Caco-2 (cell line): Measurements from ENCODE around the gene MLLT10. TPM values are rescaled to one million over a fixed set of nuclear protein-coding genes. Genes with fewer than 3 reads are reported as not detected.
"Not testable (repeated sequence)": the region's sequence is repeated elsewhere in the genome, so short reads cannot be mapped to it uniquely, and the experiment has no call there.

Experiments used
- BruUV-seq: library from RNA; stranded (reverse); fragments of 400-500 nt; replicated peaks from 2 replicates; lab custom pipeline; 2021; lab: Mats Ljungman, UMichigan
- CTCF ChIA-PET: fragments of 300-600 bp; sonication (Branson Sonifier 250); formaldehyde crosslinking; loops from one replicate; lab custom pipeline; 2022; ENCODE audit warnings: antibody characterized with exemption; lab: Charles Lee
- POLR2A ChIA-PET: fragments of 300-600 bp; sonication (Branson Sonifier 250); formaldehyde crosslinking; loops from one replicate; lab custom pipeline; 2022; ENCODE audit warnings: antibody characterized with exemption; lab: Charles Lee
- DNase-seq, 2 experiments: peaks; one replicate each; pipeline versions ENCODE4 v3.0.0 to v3.0.0-alpha.2; 2020 to 2022
- H3K27me3 ChIP-seq: replicated peaks from 2 replicates; pipeline ENCODE4 v1.6.0; 2011; ENCODE audit warnings: low read length; ENCODE audit not compliant: control insufficient read depth, insufficient read depth
- H3K36me3 ChIP-seq: 2 replicates; pipeline ENCODE4 v1.5.1; 2011; ENCODE audit warnings: low read length; ENCODE audit not compliant: control insufficient read depth, insufficient read depth
- H3K4me1 ChIP-seq: fragments of 250-450 bp; sonication (Bioruptor Pico); 2 replicates; pipeline ENCODE4 v1.5.1; 2020; ENCODE audit warnings: mild to moderate bottlenecking
- H3K4me3 ChIP-seq: 2 replicates; pipeline ENCODE4 v1.5.1; 2011; ENCODE audit warnings: low read depth, mild to moderate bottlenecking, control low read depth, low read length
- H3K9me3 ChIP-seq: fragments of 250-450 bp; sonication (Bioruptor Pico); 2 replicates; pipeline ENCODE4 v1.5.1; 2020; ENCODE audit warnings: mild to moderate bottlenecking, moderate library complexity
- H3K27ac Mint-ChIP-seq: one replicate; pipeline ENCODE4 v1.8.0; 2022; ENCODE audit warnings: mixed read lengths; ENCODE audit not compliant: unreplicated experiment
- H3K27me3 Mint-ChIP-seq: one replicate; pipeline ENCODE4 v1.8.0; 2022; ENCODE audit warnings: mixed read lengths; ENCODE audit not compliant: insufficient read depth, unreplicated experiment
- H3K36me3 Mint-ChIP-seq: one replicate; pipeline ENCODE4 v1.8.0; 2022; ENCODE audit warnings: mild to moderate bottlenecking, mixed read lengths; ENCODE audit not compliant: insufficient read depth, unreplicated experiment
- H3K4me1 Mint-ChIP-seq: one replicate; pipeline ENCODE4 v1.8.0; 2022; ENCODE audit warnings: low read depth, mixed read lengths; ENCODE audit not compliant: unreplicated experiment
- H3K4me3 Mint-ChIP-seq: one replicate; pipeline ENCODE4 v1.8.0; 2022; ENCODE audit warnings: mild to moderate bottlenecking, moderate library complexity, mixed read lengths; ENCODE audit not compliant: unreplicated experiment
- H3K9me3 Mint-ChIP-seq: one replicate; pipeline ENCODE4 v1.8.0; 2022; ENCODE audit warnings: mixed read lengths; ENCODE audit not compliant: unreplicated experiment
- CTCF ChIP-seq, 2 experiments: fragments of 200-600 bp in 1 of 2; IDR thresholded peaks; 1 replicate in 1 of 2; 2 replicates in 1 of 2; pipeline versions ENCODE4 v1.5.1 to v1.8.0; 2011 to 2022; ENCODE audit warnings: antibody characterized with exemption in 1 of 2, control low read depth in 1 of 2, inconsistent platforms in 1 of 2, low read depth in 1 of 2, low read length in 1 of 2, mild to moderate bottlenecking in 1 of 2, moderate library complexity in 1 of 2; ENCODE audit not compliant: insufficient read depth in 1 of 2, severe bottlenecking in 1 of 2, unreplicated experiment in 1 of 2
- intact Hi-C: fragments of 100-400 bp; cut with micrococcal nuclease; formaldehyde crosslinking; loops from one replicate; pipeline ENCODE4 v1.10.0; 2022; ENCODE audit not compliant: unreplicated experiment
- total RNA-seq: library from RNA; stranded (reverse); gene quantifications from 2 replicates; pipeline ENCODE4 v1.2.3, GENCODE V29; 2022

MLLT10 gene
- total RNA-seq, 1 experiment from 2014 or later: 84.3 TPM

DNA sequence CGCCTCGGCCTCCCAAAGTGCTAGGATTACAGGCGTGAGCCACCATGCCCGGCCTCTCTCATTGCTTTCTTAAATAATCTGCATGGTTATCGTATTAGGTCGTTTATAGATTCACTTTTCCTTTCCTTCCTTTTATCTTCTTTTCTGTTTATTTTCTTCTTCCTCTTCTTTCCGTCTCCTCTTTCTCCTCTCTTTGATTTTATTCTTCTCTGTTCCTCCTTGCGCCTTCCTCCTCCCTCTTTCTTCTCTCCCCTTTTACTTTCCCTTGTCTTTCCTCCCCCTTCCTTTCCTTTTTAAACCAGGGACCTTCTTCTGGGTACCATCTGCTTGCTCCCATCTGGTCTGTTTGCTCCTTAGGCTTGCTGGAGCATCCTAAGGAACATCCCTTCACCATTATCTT is 18.6 kb downstream of the MLLT10 start:
- H3K36me3 Mint-ChIP-seq: peaks cover 97% of the 10 kb centered on the region
- no TSS peak for BruUV-seq
- no peak overlapping the region for H3K4me3 Mint-ChIP-seq
- Histone ChIP-seq H3K4me1 (peaks cover 4% of the 10 kb centered on the region; the same call in 1 of the 2 replicates), H3K36me3 (peaks cover 5% of the 10 kb centered on the region), H3K9me3 (no peaks in the 10 kb centered on the region), H3K4me3 (no peak overlapping the region), H3K27me3 (no peaks in the 10 kb centered on the region)
- no peaks in the 10 kb centered on the region for H3K9me3 Mint-ChIP-seq
- H3K27me3 Mint-ChIP-seq: no peaks in the 10 kb centered on the region
- intact Hi-C loops: no loop called here
- no peak for DNase-seq
- ChIA-PET POLR2A (no interaction called here), CTCF (no interaction called here)
- no peak for TF ChIP-seq CTCF (IDR thresholded peaks at IDR 0.05; ENCODE audit: insufficient read depth in 1 of 2, low read depth in 1 of 2, low read length in 1 of 2, severe bottlenecking in 1 of 2, unreplicated experiment in 1 of 2)
- H3K27ac Mint-ChIP-seq: no peak overlapping the region
- no peaks in the 10 kb centered on the region for H3K4me1 Mint-ChIP-seq

DNA sequence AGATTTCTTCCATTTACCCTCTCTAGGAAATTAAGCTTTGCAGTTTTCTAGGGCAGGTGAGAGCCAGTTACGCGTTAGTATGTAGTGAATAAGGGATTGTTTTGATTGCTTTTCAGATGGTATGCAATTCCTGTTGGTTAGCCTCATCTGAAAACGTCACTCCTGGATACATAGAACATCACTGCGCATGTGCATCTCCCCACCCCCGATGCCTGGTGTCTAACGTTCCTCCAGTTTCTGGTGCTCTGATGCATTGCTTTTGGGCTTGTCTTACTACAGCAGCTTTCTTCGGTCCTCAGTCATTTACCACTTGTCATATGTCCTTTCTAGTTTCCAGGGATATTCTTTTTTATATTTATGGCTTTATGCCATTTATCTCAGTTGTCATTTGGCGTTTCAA is 22.5 kb downstream of the MLLT10 start:
- Histone ChIP-seq H3K4me1 (peaks cover 4% of the 10 kb centered on the region; the same call in 1 of the 2 replicates), H3K9me3 (no peaks in the 10 kb centered on the region), H3K27me3 (no peaks in the 10 kb centered on the region), H3K4me3 (no peak overlapping the region), H3K36me3 (peaks cover 3% of the 10 kb centered on the region)
- H3K4me1 Mint-ChIP-seq: no peaks in the 10 kb centered on the region
- no peak for TF ChIP-seq CTCF (IDR thresholded peaks at IDR 0.05; ENCODE audit: insufficient read depth in 1 of 2, low read depth in 1 of 2, low read length in 1 of 2, severe bottlenecking in 1 of 2, unreplicated experiment in 1 of 2)
- no TSS peak for BruUV-seq
- H3K36me3 Mint-ChIP-seq: peaks cover 100% of the 10 kb centered on the region
- DNase-seq: no peak
- intact Hi-C loops: loop anchor here (2.0 kb wide), 1 partner anchor 58 kb away; no protein-coding TSS in a partner anchor
- ChIA-PET CTCF (no interaction called here), POLR2A (no interaction called here)
- no peaks in the 10 kb centered on the region for H3K27me3 Mint-ChIP-seq
- H3K27ac Mint-ChIP-seq: no peak overlapping the region
- no peak overlapping the region for H3K4me3 Mint-ChIP-seq
- no peaks in the 10 kb centered on the region for H3K9me3 Mint-ChIP-seq

- peaks cover 97% of the 10 kb centered on the region for H3K36me3 Mint-ChIP-seq
Observed at GRCh38 chr10:21558984-21559383, 25.0 kb downstream of the MLLT10 start.

More at GRCh38 chr10:21558984-21559383, 25.0 kb downstream of the MLLT10 start:
- H3K4me1 ChIP-seq, CTCF ChIA-PET, H3K27me3 Mint-ChIP-seq, DNase-seq, H3K9me3 Mint-ChIP-seq, BruUV-seq, H3K36me3 ChIP-seq, H3K4me3 ChIP-seq, H3K27ac Mint-ChIP-seq, H3K4me1 Mint-ChIP-seq, H3K9me3 ChIP-seq, POLR2A ChIA-PET, H3K4me3 Mint-ChIP-seq, H3K27me3 ChIP-seq, intact Hi-C loops: not testable (repeated sequence)
